Measurements from ENCODE around the gene ACVR2B.

GRCh38 chr3:38472342-38472741 is 18.7 kb downstream of the ACVR2B start:
- TF ChIP-seq ZNF565 (CRISPR knock-in tag; conservative IDR thresholded peaks at IDR 0.05; ENCODE audit: low read depth) (no peak), PATZ1 (CRISPR knock-in tag; IDR thresholded peaks at IDR 0.05; ENCODE audit: borderline replicate concordance) (no peak), BACH2 (CRISPR knock-in tag; IDR thresholded peaks at IDR 0.05; ENCODE audit: borderline replicate concordance) (no peak), ZNF8 (CRISPR knock-in tag; IDR thresholded peaks at IDR 0.05) (no peak), CSRNP3 (CRISPR knock-in tag; IDR thresholded peaks at IDR 0.05) (no peak), RARB (CRISPR knock-in tag; IDR thresholded peaks at IDR 0.05) (no peak)

Data from SK-N-SH treated with all-trans-retinoic acid at 6 μM for 48 hours (cell line).